ENCODE results near the gene MLPH.

The MLPH gene

DNA sequence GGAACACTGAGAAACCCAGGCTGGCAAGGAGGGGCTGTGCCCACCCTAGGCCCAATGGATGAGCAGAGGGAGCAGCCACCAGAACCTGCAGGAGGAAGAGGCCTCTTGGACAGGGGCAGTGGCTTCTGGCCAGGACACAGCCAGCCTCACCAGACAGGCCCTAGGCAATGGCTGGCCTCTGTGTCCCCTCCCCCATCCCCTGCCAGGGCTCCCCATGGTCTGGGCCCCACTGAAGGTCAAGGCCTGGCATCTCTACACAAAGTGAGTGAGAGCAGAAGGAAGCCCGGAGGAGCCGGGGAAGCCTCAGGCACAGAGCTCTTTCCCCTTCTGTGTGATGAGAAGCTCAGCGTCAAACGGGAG, 85.7 kb downstream of the MLPH start:
- H3K4me3 ChIP-seq (ENCODE audit: low read length): no peak overlapping the region
- no peaks in the 10 kb centered on the region for H3K36me3 ChIP-seq (ENCODE audit: insufficient read depth, low read length)
- peaks cover 6% of the 10 kb centered on the region for H3K4me1 ChIP-seq (ENCODE audit: insufficient read depth, low read length)
- peaks cover 5% of the 10 kb centered on the region for H3K27me3 ChIP-seq (ENCODE audit: insufficient read depth, low read length)
- H2AFZ ChIP-seq (ENCODE audit: low read depth, low read length): no peak overlapping the region
- H3K9me3 ChIP-seq (ENCODE audit: low read length): no peaks in the 10 kb centered on the region

DNA sequence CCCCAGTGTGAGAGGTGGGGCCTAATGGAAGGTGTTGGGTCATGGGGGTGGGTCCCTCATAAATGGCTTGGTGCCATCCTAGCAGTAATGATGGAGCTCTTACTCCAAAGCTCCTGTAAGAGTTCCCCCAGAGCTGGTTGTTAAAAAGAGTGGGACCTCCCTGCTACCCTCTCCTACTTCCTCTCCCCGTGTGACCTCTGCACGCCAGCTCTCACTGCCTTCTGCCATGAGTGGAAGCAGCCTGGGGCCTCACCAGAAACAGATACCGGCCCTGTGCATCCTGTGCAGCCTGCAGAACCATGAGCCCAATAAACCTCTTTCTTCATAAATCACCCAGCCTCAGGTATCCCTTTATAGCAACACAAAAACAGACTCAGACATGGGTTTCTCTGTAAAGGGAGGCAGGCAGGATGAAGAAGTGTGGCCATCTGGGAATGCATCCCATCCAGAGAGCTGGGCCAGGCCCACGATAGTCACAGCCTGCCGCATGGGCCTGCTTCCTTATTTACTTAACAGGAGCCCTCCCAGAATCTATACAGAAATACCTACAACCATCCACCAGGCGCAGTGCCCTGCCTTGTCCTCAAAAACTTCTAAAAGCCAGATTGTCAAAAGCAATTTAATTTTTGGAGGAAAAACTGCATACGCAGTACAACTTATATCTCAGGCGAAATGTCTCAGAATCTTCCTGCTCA, 86.8 kb downstream of the MLPH start:
- Histone ChIP-seq H3K4me3 (ENCODE audit: low read length) (no peak overlapping the region), H3K27me3 (ENCODE audit: insufficient read depth, low read length) (peaks cover 5% of the 10 kb centered on the region), H2AFZ (ENCODE audit: low read depth, low read length) (no peak overlapping the region), H3K36me3 (ENCODE audit: insufficient read depth, low read length) (no peaks in the 10 kb centered on the region), H3K4me1 (ENCODE audit: insufficient read depth, low read length) (peaks cover 6% of the 10 kb centered on the region), H3K9me3 (ENCODE audit: low read length) (no peaks in the 10 kb centered on the region)

DNA sequence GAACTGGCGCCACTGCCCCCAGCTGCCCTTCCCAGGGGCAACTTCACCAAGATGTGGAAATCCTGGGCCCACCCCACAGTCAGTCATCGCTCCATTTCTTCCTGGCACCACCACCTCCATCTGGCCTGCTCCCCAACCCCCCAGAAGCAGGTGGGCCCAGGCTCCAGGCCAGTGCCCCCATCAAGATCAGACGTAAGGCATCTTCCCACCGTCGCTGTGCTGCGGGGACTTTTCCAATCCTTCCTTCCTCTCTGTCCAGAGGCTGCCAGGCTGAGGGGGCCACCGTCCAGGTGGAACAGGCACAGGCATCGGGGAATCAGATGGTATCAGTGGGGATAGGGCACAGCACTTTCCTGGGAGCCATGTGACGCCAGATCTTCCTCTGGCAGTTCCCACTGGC, 87.4 kb downstream of the MLPH start:
- peaks cover 5% of the 10 kb centered on the region for H3K27me3 ChIP-seq (ENCODE audit: insufficient read depth, low read length)
- peaks cover 6% of the 10 kb centered on the region for H3K4me1 ChIP-seq (ENCODE audit: insufficient read depth, low read length)
- no peak overlapping the region for H2AFZ ChIP-seq (ENCODE audit: low read depth, low read length)
- no peak overlapping the region for H3K4me3 ChIP-seq (ENCODE audit: low read length)
- no peaks in the 10 kb centered on the region for H3K36me3 ChIP-seq (ENCODE audit: insufficient read depth, low read length)
- H3K9me3 ChIP-seq (ENCODE audit: low read length): no peaks in the 10 kb centered on the region

DNA sequence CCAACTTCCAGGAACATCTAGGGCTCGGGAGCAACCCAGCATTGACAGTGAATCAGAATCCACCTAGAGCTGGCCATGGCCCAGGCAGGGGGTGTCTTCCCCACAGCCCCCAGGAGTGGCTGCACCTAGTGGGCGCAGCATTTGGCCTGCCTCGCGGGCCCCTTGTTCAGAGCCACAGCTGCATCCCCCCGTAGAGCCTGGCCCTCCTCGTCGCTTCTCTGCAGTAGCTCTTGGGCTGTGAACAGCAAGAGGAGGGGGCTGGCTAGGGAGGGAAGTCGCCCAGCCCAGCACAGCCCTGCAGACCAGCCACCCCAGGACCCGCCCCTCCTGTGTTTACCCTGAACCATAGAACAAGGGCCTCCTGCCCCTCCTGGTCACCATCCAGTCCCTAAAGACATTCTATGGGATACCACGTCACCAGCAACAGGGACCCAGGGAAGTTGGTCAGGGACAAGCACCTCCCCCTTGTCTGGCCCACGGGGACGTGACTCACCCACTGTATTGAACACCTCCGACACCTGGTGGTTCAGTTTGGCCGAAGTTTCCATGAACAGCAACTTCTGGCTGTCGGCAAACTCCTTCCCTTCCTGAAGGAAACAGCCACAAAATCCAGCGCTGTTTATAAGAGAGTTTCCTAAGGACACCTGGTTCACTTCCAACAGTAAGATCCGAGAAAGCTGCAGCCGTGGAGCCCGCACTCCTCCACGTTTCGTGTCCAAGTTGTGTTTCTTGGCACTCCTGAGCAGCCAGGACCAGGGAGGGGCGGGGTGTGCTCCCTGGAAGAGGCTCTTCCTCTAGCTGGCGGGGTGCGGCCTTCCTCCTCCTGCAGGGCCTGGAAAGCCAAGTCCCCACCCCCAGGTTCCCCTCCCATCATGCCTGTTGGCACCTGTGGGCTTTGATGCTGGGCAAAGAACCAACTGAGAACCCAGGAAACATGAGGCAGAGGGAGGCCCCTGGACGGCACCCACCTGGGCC, 88.1 kb downstream of the MLPH start:
- H3K4me3 ChIP-seq (ENCODE audit: low read length): no peak overlapping the region
- no peak overlapping the region for H2AFZ ChIP-seq (ENCODE audit: low read depth, low read length)
- H3K36me3 ChIP-seq (ENCODE audit: insufficient read depth, low read length): no peaks in the 10 kb centered on the region
- no peaks in the 10 kb centered on the region for H3K9me3 ChIP-seq (ENCODE audit: low read length)
- H3K4me1 ChIP-seq (ENCODE audit: insufficient read depth, low read length): peaks cover 6% of the 10 kb centered on the region
- H3K27me3 ChIP-seq (ENCODE audit: insufficient read depth, low read length): peaks cover 5% of the 10 kb centered on the region

DNA sequence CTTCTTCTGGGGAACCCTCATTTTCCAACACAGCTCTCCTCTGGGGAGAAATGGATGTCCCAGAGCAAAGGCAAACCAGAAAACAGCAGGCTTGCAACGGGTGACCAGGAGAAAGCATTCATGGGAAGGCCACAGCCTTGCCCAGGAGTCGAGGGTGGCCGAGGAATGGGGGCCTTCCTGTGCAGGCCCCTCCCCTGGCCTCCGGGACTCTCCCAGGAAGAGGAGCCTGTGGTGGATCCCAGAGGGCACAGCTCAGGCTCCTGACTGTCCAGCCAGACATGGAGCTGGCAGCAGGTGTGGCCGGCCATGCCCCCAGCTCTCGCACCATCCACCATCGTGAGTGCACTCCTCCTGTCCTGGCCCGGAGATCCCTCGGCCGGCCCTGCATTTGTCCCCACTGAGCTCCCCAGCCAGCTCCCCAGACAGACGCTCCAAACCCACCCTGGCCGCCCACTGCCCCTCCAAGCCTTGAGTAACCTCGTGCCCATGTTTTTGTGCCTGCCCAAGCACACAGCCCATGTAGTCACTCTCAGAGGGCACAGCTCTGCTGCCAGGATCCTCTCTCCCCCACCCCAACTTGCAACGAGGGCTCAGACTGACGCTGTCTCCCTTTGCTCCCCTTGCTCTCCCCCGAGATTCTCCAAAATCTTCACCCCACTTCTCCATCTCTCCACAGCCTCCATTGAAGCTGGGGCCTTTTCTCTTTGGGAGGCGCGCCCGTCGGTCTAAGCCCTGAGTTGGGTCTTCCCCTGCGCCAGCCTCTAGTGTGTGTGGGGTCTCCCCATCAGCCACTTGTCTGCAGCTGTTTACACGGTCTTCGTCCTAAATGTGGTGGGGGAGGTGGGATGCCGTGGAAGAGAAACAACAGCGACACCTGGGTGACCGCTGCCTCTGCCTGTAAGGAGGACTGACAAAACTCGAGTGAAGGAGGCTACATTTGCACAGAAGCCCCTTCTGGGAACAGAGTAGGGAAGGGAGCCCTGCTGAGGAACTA, 89.1 kb downstream of the MLPH start:
- H3K27me3 ChIP-seq (ENCODE audit: insufficient read depth, low read length): peaks cover 5% of the 10 kb centered on the region
- no peaks in the 10 kb centered on the region for H3K36me3 ChIP-seq (ENCODE audit: insufficient read depth, low read length)
- H3K4me3 ChIP-seq (ENCODE audit: low read length): no peak overlapping the region
- H2AFZ ChIP-seq (ENCODE audit: low read depth, low read length): no peak overlapping the region
- H3K9me3 ChIP-seq (ENCODE audit: low read length): no peaks in the 10 kb centered on the region
- peaks cover 6% of the 10 kb centered on the region for H3K4me1 ChIP-seq (ENCODE audit: insufficient read depth, low read length)

DNA sequence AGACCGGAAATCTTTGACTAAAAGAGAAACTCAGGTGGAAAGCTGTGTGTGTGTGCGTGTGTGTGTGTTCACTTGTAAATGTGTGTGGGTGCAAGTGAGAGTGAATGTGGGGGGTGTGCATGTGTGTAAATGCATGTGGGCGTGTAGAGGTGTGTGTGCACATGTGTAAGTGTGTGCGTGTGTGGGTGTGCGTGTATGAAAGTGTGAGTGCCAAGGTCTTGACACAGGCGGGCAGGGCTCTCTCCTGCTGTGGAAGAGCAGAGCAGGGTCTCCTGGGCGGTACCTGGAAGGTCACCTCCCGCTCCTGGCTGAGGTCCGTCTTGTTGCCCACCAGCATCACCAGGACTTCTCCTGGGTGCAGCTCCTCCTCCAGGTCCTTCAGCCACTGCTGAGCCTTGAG, 89.9 kb downstream of the MLPH start:
- peaks cover 5% of the 10 kb centered on the region for H3K27me3 ChIP-seq (ENCODE audit: insufficient read depth, low read length)
- no peak overlapping the region for H3K4me3 ChIP-seq (ENCODE audit: low read length)
- H2AFZ ChIP-seq (ENCODE audit: low read depth, low read length): no peak overlapping the region
- H3K9me3 ChIP-seq (ENCODE audit: low read length): no peaks in the 10 kb centered on the region
- H3K36me3 ChIP-seq (ENCODE audit: insufficient read depth, low read length): no peaks in the 10 kb centered on the region
- H3K4me1 ChIP-seq (ENCODE audit: insufficient read depth, low read length): peaks cover 7% of the 10 kb centered on the region

DNA sequence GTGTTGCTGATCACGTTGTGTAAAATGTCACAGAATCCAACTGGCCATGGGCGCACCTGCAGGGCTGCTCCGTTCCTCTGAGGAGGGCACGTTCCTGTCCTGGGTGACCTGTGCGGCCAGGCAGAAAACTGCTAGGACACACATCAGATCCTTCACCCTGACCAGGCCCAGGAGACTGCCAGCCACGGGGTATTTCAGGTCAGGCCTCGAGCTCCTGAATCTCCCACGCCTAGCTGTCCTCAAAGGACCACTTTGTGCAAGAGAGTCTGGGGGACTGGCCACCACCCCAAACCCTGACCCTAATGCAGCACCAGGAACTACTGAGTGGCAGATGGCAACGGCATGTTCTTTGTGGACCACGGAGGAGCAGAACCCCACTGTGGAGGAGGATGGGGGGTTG, 90.4 kb downstream of the MLPH start:
- Histone ChIP-seq H2AFZ (ENCODE audit: low read depth, low read length) (no peak overlapping the region), H3K4me1 (ENCODE audit: insufficient read depth, low read length) (peaks cover 8% of the 10 kb centered on the region), H3K36me3 (ENCODE audit: insufficient read depth, low read length) (no peaks in the 10 kb centered on the region), H3K4me3 (ENCODE audit: low read length) (no peak overlapping the region), H3K9me3 (ENCODE audit: low read length) (no peaks in the 10 kb centered on the region), H3K27me3 (ENCODE audit: insufficient read depth, low read length) (peaks cover 5% of the 10 kb centered on the region)

DNA sequence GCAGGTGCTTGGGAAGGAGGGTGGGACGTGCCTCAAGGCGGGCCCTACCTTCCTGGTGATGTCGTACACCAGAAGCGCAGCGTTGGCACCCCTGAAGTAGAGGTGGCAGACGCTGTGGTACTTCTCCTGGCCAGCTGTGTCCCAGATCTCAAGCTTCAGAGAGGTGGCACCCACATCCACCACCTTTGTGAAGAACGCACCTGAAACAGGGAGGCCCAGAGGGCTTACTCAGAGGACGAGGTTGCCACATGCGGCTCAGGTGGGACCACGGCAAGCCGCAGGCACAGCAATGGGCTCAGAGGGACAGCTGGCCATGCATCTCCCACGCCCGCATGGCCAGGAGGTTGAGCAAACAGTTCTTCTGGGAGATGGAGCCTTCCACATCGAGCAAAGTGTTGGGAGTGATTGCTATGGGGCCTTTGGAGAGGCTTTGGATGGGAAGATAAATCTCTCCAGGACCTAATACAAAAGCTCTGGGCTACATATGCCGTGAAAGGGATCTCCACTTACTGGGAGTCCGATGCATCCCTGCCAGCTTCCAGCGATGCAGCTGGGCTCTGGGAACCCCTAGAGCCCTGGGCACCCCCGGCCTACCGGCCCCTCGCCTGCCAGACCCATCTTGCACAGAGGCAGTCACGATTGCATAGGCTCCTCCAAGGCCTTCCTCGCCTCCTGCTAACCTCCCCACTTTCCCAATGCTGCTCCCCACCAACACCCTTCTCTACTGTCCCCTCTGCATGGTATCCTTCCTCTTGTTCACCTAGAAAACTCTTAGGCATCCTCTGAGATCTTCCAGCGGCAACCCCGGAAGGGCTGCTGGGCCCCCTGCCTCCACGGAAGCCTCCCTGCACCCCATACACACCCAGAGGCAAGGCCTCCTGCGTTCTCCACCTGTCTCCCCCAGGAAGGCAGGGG, 91.2 kb downstream of the MLPH start:
- H3K36me3 ChIP-seq (ENCODE audit: insufficient read depth, low read length): no peaks in the 10 kb centered on the region
- no peak overlapping the region for H2AFZ ChIP-seq (ENCODE audit: low read depth, low read length)
- H3K27me3 ChIP-seq (ENCODE audit: insufficient read depth, low read length): peaks cover 5% of the 10 kb centered on the region
- no peaks in the 10 kb centered on the region for H3K9me3 ChIP-seq (ENCODE audit: low read length)
- peaks cover 5% of the 10 kb centered on the region for H3K4me1 ChIP-seq (ENCODE audit: insufficient read depth, low read length)
- no peak overlapping the region for H3K4me3 ChIP-seq (ENCODE audit: low read length)

DNA sequence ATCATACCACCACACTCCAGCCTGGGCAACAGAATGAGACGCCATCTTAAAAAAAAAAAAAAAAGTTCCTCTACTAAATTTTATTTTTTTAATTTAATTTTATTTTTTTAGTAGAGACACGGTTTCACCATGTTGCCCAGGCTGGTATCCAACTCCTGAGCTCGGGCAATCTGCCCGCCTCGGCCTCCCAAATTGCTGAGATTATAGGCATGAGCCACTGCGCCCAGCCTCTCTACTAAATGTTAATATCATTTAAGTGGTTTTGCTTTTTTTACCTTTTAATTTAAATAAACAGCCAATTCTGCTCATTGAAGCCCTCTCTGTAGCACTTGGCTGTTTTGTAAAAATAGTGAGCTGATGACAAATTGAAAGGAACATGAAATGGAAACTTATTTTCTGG, 94.3 kb downstream of the MLPH start:
- H2AFZ ChIP-seq (ENCODE audit: low read depth, low read length): no peak overlapping the region
- H3K9me3 ChIP-seq (ENCODE audit: low read length): no peaks in the 10 kb centered on the region
- no peak overlapping the region for H3K4me3 ChIP-seq (ENCODE audit: low read length)
- H3K27me3 ChIP-seq (ENCODE audit: insufficient read depth, low read length): peaks cover 1% of the 10 kb centered on the region
- H3K4me1 ChIP-seq (ENCODE audit: insufficient read depth, low read length): peaks cover 5% of the 10 kb centered on the region
- H3K36me3 ChIP-seq (ENCODE audit: insufficient read depth, low read length): no peaks in the 10 kb centered on the region

DNA sequence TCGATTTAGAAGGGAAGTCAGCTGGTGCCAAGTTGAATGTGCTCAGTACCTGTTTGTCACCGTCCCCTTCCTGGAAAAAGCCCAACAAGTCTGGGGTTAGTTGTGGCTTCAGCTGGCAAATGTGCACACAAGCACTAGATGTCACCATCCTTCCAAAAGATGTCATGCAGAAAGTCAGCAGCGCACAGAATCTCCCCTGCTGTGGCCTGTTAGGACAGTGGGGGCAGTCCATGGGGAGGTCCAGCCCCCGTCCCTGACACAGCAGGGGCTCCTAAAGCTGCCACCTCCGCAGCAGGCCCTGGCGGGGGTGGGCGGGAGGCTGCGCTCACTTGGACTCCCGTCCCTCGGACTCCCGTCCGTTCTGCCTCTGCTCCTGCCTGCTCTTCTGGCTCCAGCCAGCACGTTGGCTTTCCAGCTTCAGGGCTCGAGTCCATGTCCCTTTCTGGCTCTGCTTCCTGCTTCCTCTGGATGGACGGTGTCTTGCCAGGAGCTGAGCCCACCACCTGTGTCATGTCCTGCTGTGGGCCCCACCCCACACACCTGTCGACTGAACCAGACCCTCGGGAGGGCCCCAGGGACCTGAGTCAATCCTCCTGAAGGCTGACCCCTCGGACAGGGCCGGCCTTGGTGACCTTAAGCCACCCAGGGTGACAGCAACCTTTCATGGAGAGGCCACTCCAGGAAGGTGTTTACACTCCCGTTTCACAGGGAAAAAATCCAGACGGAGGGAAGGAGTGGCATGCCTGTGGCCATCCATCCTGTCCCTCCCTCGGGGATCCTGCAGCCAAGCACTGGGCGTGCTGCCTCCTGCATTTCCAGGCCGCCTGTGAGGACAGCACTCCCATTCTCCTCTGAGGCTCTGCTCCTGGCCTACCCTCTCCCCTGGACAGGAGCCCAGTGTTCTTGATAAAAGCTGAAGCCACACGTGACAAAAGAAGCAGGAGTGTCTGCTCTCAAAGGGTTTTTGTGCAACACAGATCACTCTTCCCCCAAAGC, 95.0 kb downstream of the MLPH start:
- Histone ChIP-seq H3K4me3 (ENCODE audit: low read length) (no peak overlapping the region), H2AFZ (ENCODE audit: low read depth, low read length) (no peak overlapping the region), H3K27me3 (ENCODE audit: insufficient read depth, low read length) (no peaks in the 10 kb centered on the region)

More for the DNA sequence above, 95.0 kb downstream of the MLPH start:
- Histone ChIP-seq H3K36me3 (ENCODE audit: insufficient read depth, low read length) (no peaks in the 10 kb centered on the region), H3K4me1 (ENCODE audit: insufficient read depth, low read length) (peaks cover 5% of the 10 kb centered on the region), H3K9me3 (ENCODE audit: low read length) (no peaks in the 10 kb centered on the region)
